ENCODE results near the gene RELN.

Gene RELN

DNA sequence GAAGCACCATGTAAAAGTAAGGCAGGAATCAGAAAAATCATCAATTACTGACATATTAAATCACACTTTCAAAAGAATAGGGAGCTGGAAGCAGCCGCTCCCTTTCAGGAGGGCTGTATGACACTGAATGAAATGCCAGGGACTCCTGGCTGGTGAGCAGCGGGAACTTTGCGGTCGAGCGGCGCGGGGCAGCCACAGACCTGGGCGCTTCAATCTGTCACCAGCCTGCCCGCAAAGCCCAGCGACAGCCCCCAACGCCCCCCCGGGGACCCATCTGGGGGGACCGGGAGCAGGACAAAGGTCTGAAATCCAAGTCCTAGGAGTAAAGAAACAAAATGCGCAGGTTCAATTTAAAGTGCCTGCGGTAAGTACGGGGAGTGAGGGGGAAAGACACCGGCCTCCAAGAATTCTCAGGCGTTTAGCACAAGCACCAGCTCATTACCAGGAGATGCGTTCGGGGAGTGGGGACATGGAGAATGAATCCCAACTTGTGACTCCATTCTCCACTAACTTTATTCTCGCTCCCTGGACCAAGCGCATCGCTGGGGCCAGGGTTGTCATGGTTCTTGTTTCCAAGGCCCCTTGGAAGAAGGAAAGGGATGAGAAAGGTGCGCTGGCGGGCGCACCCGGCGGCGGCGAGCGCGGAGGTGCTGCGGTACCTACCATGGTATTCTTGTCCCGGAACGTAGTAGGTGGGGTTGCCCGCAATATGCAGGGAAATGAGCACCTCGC lies 824 bp downstream of the RELN start:
- H3K27me3 ChIP-seq (ENCODE audit: control insufficient read depth, insufficient read depth, low read length) = peaks cover 31% of the 10 kb centered on the region

DNA sequence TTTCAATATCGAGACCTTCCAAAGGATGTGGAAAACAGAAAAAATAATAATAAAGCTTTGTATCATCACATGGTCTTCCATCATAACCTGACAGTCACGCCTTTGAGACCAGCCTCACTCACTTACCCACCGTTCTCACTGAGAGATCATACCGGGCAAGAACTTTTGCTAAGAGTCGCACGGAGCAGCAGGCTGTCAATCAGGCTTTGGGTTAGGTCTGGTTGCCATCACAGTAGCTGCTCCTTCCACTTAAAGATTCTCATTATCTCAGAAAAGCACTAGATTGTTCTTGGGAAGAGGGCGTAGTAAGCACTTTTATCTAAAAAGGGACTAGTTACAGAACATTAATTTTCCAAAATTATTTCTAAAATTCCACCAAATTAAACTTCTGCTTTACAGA lies 2.0 kb downstream of the RELN start:
- H3K4me3 ChIP-seq (ENCODE audit: low read length) = no peak overlapping the region
- peaks cover 31% of the 10 kb centered on the region for H3K27me3 ChIP-seq (ENCODE audit: control insufficient read depth, insufficient read depth, low read length)

More for the DNA sequence above, 824 bp downstream of the RELN start:
- Histone ChIP-seq H3K9me3 (ENCODE audit: control insufficient read depth, low read length) (no peaks in the 10 kb centered on the region), H3K9ac (ENCODE audit: low read length) (no peak overlapping the region), H3K4me1 (ENCODE audit: control insufficient read depth, insufficient read depth, low read length) (no peaks in the 10 kb centered on the region), H3K4me3 (ENCODE audit: low read length) (no peak overlapping the region), H3K36me3 (ENCODE audit: control insufficient read depth, insufficient read depth, low read length) (no peaks in the 10 kb centered on the region)

GRCh38 chr7:103985565-103986126 lies 3.8 kb downstream of the RELN start:
- no peak overlapping the region for H3K4me3 ChIP-seq (ENCODE audit: low read length)
- H3K9ac ChIP-seq (ENCODE audit: low read length) = no peak overlapping the region
- no peaks in the 10 kb centered on the region for H3K36me3 ChIP-seq (ENCODE audit: control insufficient read depth, insufficient read depth, low read length)
- H3K4me1 ChIP-seq (ENCODE audit: control insufficient read depth, insufficient read depth, low read length) = no peaks in the 10 kb centered on the region
- H3K9me3 ChIP-seq (ENCODE audit: control insufficient read depth, low read length) = no peaks in the 10 kb centered on the region
- peaks cover 22% of the 10 kb centered on the region for H3K27me3 ChIP-seq (ENCODE audit: control insufficient read depth, insufficient read depth, low read length)

More for the DNA sequence above, 2.0 kb downstream of the RELN start:
- Histone ChIP-seq H3K4me1 (ENCODE audit: control insufficient read depth, insufficient read depth, low read length) (no peaks in the 10 kb centered on the region), H3K9me3 (ENCODE audit: control insufficient read depth, low read length) (no peaks in the 10 kb centered on the region), H3K9ac (ENCODE audit: low read length) (no peak overlapping the region), H3K36me3 (ENCODE audit: control insufficient read depth, insufficient read depth, low read length) (no peaks in the 10 kb centered on the region)

DNA sequence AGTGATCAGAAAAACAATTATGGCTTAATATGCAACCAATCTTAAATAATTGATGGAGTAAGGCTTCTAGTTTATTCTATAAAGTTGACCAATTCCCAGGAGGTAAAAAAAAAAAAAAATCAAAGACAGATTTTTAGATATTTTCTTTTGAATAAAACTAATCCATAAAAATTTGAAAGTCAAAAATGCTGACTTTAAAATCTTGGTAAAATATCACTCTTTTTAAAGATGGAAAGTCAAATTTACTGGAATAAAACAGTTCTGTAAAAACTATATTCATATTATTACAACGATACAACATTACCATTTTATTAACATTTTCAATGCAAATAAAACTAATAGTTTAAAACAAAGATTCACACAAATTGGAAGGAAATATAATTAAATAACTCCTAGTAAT lies 5.4 kb downstream of the RELN start:
- no peaks in the 10 kb centered on the region for H3K9me3 ChIP-seq (ENCODE audit: control insufficient read depth, low read length)
- no peaks in the 10 kb centered on the region for H3K4me1 ChIP-seq (ENCODE audit: control insufficient read depth, insufficient read depth, low read length)
- H3K36me3 ChIP-seq (ENCODE audit: control insufficient read depth, insufficient read depth, low read length) = no peaks in the 10 kb centered on the region
- no peak overlapping the region for H3K4me3 ChIP-seq (ENCODE audit: low read length)
- H3K27me3 ChIP-seq (ENCODE audit: control insufficient read depth, insufficient read depth, low read length) = peaks cover 13% of the 10 kb centered on the region
- no peak overlapping the region for H3K9ac ChIP-seq (ENCODE audit: low read length)

GRCh38 chr7:103983201-103983977 lies 6.1 kb downstream of the RELN start:
- H3K27me3 ChIP-seq (ENCODE audit: control insufficient read depth, insufficient read depth, low read length) = peaks cover 6% of the 10 kb centered on the region
- H3K9ac ChIP-seq (ENCODE audit: low read length) = no peak overlapping the region
- no peaks in the 10 kb centered on the region for H3K4me1 ChIP-seq (ENCODE audit: control insufficient read depth, insufficient read depth, low read length)
- no peak overlapping the region for H3K4me3 ChIP-seq (ENCODE audit: low read length)
- H3K36me3 ChIP-seq (ENCODE audit: control insufficient read depth, insufficient read depth, low read length) = no peaks in the 10 kb centered on the region
- H3K9me3 ChIP-seq (ENCODE audit: control insufficient read depth, low read length) = no peaks in the 10 kb centered on the region

DNA sequence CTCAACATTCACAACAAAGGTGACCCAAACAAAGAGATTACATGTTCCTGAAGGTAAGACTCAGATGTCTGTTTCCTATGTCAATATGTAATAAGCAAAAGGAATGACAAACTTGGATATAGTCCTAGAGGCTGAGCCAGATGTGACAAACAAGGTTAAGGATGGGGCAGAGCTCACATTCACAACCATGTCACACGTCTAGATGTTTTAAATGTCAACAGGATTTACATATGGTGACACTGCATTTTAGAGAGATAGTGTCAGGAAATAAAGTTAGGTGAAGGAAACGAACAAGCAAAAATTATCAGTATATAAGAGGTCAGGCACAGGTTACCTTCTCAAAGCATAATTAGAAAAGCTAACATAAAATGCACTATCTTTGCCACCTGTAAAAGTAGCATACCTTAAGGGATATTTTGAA lies 8.4 kb downstream of the RELN start:
- no peaks in the 10 kb centered on the region for H3K36me3 ChIP-seq (ENCODE audit: control insufficient read depth, insufficient read depth, low read length)
- H3K9ac ChIP-seq (ENCODE audit: low read length) = no peak overlapping the region
- H3K4me3 ChIP-seq (ENCODE audit: low read length) = no peak overlapping the region
- H3K27me3 ChIP-seq (ENCODE audit: control insufficient read depth, insufficient read depth, low read length) = no peaks in the 10 kb centered on the region
- H3K4me1 ChIP-seq (ENCODE audit: control insufficient read depth, insufficient read depth, low read length) = no peaks in the 10 kb centered on the region
- no peaks in the 10 kb centered on the region for H3K9me3 ChIP-seq (ENCODE audit: control insufficient read depth, low read length)

DNA sequence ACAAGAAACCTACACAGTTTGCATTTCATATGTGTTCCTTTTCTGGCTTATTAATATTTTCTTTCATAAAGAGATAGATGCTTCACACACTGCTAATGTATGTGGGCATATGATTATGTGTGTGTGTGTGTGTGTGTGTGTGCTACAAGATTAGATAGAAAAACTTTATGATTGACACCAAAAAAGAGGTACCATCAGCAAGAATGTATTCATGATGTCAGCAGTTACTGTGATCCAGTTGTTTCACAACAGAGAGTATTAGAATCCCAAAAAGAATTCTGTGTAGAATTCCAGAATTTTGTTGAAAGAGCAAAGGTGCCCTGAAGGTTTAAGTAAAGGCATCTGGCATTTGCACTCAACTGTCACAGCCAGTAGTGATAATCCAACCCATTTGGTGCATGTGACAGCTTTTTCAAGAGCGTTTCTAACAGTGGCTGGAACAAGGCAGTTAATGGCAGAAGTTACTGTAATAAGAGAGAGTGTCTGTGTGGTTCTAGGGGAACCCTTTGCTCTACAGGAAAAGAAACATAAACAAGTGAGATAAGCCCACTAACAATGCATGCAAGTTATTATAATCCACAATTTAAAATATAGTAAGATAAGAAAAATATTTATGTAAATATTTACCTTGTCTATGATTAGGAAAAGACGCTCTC lies 16.6 kb downstream of the RELN start:
- Histone ChIP-seq H3K27me3 (ENCODE audit: control insufficient read depth, insufficient read depth, low read length) (no peaks in the 10 kb centered on the region), H3K9me3 (ENCODE audit: control insufficient read depth, low read length) (no peaks in the 10 kb centered on the region), H3K9ac (ENCODE audit: low read length) (no peak overlapping the region), H3K4me1 (ENCODE audit: control insufficient read depth, insufficient read depth, low read length) (no peaks in the 10 kb centered on the region), H3K4me3 (ENCODE audit: low read length) (no peak overlapping the region), H3K36me3 (ENCODE audit: control insufficient read depth, insufficient read depth, low read length) (no peaks in the 10 kb centered on the region)

GRCh38 chr7:103967401-103967800 lies 22.1 kb downstream of the RELN start:
- no peak overlapping the region for H3K4me3 ChIP-seq (ENCODE audit: low read length)
- H3K9ac ChIP-seq (ENCODE audit: low read length) = no peak overlapping the region
- no peaks in the 10 kb centered on the region for H3K4me1 ChIP-seq (ENCODE audit: control insufficient read depth, insufficient read depth, low read length)
- no peaks in the 10 kb centered on the region for H3K36me3 ChIP-seq (ENCODE audit: control insufficient read depth, insufficient read depth, low read length)
- H3K27me3 ChIP-seq (ENCODE audit: control insufficient read depth, insufficient read depth, low read length) = no peaks in the 10 kb centered on the region
- H3K9me3 ChIP-seq (ENCODE audit: control insufficient read depth, low read length) = no peaks in the 10 kb centered on the region

- Histone ChIP-seq H3K9ac (ENCODE audit: low read length) (no peak overlapping the region), H3K36me3 (ENCODE audit: control insufficient read depth, insufficient read depth, low read length) (no peaks in the 10 kb centered on the region), H3K9me3 (ENCODE audit: control insufficient read depth, low read length) (no peaks in the 10 kb centered on the region), H3K4me1 (ENCODE audit: control insufficient read depth, insufficient read depth, low read length) (no peaks in the 10 kb centered on the region), H3K27me3 (ENCODE audit: control insufficient read depth, insufficient read depth, low read length) (no peaks in the 10 kb centered on the region), H3K4me3 (ENCODE audit: low read length) (no peak overlapping the region)
These were observed 22.7 kb downstream of the RELN start for GRCh38 chr7:103966593-103967277.

- Histone ChIP-seq H3K9ac (ENCODE audit: low read length) (no peak overlapping the region), H3K4me1 (ENCODE audit: control insufficient read depth, insufficient read depth, low read length) (no peaks in the 10 kb centered on the region)
These were observed 25.2 kb downstream of the RELN start for GRCh38 chr7:103964269-103964668.

GRCh38 chr7:103962070-103962469 lies 27.4 kb downstream of the RELN start:
- no peak overlapping the region for H3K9ac ChIP-seq (ENCODE audit: low read length)
- no peak overlapping the region for H3K4me3 ChIP-seq (ENCODE audit: low read length)
- no peaks in the 10 kb centered on the region for H3K4me1 ChIP-seq (ENCODE audit: control insufficient read depth, insufficient read depth, low read length)
- no peaks in the 10 kb centered on the region for H3K9me3 ChIP-seq (ENCODE audit: control insufficient read depth, low read length)
- no peaks in the 10 kb centered on the region for H3K27me3 ChIP-seq (ENCODE audit: control insufficient read depth, insufficient read depth, low read length)
- no peaks in the 10 kb centered on the region for H3K36me3 ChIP-seq (ENCODE audit: control insufficient read depth, insufficient read depth, low read length)

More at GRCh38 chr7:103964269-103964668, 25.2 kb downstream of the RELN start:
- H3K4me3 ChIP-seq (ENCODE audit: low read length) = no peak overlapping the region
- no peaks in the 10 kb centered on the region for H3K27me3 ChIP-seq (ENCODE audit: control insufficient read depth, insufficient read depth, low read length)
- no peaks in the 10 kb centered on the region for H3K9me3 ChIP-seq (ENCODE audit: control insufficient read depth, low read length)
- no peaks in the 10 kb centered on the region for H3K36me3 ChIP-seq (ENCODE audit: control insufficient read depth, insufficient read depth, low read length)

Data from mucosa of stomach (tissue), 1 donor.